HG03039 (cell line): ENCODE measurements around the gene ERBIN.
"Not testable (repeated sequence)": the region's sequence is repeated elsewhere in the genome, so short reads cannot be mapped to it uniquely, and the experiment has no call there.

Source experiments
- ATAC-seq: cut with Tn5 transposase; IDR thresholded peaks from one replicate; pipeline ENCODE4 v1.9.1; 2021; ENCODE audit warnings: mild to moderate bottlenecking, moderate library complexity; ENCODE audit not compliant: unreplicated experiment

Gene ERBIN

DNA sequence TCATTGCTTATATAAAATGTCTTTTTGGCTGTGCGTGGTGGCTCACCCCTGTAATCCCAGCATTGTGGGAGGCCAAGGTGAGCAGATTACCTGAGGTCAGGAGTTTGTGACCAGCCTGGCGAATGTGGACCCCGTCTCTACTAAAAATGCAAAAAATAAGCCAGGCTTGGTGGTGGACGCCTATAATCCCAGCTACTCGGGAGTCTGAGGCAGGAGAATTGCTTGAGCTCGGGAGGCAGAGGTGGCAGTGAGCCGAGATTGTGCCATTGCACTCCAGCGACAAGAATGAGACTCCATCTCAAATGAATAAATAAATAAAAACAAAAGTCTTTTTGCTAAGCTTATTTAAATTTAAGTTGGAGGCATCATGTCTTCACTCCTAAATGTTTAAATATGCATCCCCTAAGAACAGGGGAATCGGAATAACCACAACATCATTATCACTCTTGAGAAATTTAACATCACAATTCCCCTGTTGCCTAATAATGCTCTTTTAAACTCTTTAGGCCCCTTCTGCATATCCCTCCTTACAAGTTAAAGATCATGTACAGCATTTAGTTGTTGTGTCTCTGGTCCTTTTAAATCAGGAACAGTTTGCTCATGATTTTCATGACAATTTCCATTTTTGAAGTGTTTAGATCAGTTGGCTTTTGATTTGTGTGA lies 72.8 kb downstream of the ERBIN start:
- no peak for ATAC-seq

GRCh38 chr5:66001952-66002351 lies 75.6 kb downstream of the ERBIN start:
- no peak for ATAC-seq

DNA sequence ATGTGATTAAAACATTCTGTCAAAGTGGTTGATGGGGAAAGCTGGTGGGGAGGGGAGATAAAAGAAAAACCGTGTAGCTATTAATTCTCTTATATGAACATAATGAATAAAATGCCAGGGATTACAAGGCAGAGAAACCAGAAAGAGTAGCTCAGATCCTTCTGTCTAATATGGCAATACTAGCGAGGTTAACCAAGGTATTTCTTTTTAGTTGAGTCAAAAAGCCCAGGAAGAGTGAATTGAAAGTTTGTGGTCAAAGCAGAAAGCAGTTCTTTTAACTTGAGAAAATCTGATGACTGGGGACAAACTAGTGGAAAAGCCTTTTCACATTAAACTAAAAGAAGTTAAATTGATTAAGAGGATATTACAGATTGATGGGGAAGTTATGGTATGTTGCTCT lies 76.0 kb downstream of the ERBIN start:
- ATAC-seq = no peak

DNA sequence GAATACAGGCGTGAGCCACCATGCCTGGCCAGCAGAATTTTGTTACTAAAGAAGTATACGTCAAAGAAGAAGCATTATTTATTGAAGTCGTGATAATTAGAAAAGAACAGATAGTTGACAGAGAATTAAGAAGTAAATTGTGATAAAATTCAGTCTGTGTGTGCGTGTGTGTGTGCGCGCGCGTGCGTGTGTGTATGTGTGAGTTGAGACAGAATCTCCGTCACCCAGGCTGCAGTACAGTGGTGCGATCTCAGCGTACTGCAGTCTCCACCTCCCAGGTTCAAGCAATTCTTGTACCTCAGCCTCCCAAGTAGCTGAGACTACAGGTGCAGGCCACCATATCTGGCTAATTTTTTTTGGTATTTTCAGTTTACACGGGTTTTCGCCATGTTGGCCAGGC lies 77.8 kb downstream of the ERBIN start:
- no peak for ATAC-seq

DNA sequence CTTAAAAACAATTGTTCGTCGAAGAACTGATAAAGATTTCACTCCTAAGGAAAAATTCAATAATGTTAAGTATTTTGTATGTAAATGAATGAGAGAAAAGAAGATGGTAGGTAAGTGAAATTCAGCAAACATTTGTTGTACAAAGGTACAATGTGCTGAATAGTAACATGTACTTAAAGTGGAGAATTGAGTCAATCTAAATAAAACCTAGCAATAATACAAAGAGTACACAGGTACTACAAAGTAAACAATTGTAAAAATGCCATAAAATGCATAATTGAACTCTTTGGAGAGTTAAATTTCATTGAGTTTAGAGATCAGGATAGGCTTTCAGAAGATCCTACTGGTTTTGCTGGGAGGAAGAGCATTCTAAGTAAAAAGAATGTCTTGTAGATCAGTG lies 82.9 kb downstream of the ERBIN start:
- no peak for ATAC-seq

GRCh38 chr5:66010476-66010875 lies 84.1 kb downstream of the ERBIN start:
- no peak for ATAC-seq

DNA sequence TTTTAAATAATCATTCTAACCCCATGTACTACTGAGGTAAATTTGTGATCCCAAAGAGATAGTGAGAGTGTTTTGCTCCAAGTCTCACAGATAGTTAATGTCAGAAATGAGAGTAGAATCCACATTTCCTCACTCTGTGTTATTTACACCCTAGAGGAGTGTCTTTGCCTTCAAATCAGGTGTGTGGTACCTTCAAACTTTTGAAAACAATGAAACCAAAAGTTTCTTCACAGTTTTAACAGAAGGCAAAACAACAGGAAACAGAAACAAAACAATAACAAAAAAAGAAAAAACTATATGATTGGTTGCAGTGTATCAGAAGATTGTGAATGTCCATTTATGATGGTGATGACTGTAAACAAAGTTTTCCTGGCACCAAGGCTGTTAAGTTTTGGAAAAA lies 85.9 kb downstream of the ERBIN start:
- ATAC-seq = no peak

DNA sequence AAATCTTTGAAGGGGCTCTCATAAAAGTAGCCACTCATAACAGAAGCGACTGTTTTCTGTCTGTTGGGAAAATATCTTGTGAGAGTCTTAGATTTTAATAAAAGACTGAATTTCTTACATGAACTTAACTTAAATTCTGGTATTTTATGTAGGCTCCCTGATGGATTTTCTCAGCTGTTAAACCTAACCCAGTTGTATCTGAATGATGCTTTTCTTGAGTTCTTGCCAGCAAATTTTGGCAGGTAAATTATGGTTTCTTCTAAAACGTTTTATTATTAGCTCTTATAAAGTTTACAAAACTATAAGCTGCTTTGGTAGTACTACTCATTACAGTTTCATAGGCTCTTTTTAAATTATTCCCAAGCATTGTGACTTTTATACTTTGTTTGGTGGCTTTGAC lies 87.0 kb downstream of the ERBIN start:
- no peak for ATAC-seq

GRCh38 chr5:66013906-66014305 lies 87.5 kb downstream of the ERBIN start:
- no peak for ATAC-seq

GRCh38 chr5:66015196-66015960 lies 89.0 kb downstream of the ERBIN start:
- no peak for ATAC-seq

- ATAC-seq = no peak
These were observed 95.2 kb downstream of the ERBIN start for GRCh38 chr5:66021585-66021984.

DNA sequence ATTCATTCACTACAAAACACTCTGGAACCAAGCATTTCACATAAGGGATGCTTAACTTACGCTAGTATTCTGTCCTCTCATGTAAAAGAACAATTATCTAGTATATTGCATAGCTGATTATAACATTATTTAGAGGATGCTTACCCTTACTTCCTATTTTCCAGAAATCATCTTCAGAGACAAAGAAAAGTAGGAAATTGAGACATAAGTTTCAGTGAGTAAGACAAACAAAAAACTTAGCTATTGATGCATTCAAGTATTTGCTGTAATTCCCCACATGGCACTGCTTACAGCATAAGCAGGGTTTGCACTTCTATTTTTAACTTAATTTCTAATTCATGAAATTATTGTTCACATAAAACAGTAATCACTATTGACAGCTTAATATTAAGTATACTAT lies 112.9 kb downstream of the ERBIN start:
- no peak for ATAC-seq

DNA sequence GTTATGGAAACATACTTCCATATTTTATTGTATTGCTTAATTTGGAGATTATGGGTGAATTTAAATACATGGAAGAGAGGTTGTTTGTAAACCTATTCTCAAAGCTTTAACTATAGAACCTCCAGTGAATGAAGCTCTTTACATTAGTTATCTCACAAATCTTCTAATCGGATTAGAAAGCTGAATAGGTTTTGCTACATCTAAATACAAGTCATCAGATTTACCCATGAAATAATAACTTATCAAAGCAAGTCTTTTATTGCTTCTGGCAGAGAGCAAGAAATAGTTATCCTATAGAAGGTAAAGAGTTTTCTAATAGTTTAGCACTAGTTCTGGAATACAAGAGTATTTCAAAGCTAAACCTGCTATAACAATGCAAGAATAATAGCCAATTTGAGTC lies 113.3 kb downstream of the ERBIN start:
- ATAC-seq = no peak

DNA sequence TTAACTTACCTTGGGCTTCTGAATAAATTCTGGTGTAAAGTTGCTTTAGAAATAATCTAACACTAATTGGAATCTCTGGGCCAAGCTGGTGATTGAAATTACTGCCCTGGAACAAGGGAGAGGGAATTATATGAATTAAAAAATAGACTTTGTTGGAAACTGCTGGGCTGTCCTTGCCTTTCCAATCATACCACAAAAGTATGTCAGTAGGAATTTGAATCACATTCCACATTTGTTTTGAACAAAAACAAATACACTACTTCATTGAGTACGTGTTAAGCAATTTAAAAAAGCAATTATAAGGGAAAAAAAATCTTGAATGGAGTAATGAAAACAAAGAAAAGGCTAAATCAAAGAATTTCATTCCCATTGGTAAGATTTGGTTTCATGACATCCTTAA lies 115.3 kb downstream of the ERBIN start:
- no peak for ATAC-seq

- ATAC-seq = no peak
These were observed 130.9 kb downstream of the ERBIN start for GRCh38 chr5:66057239-66057638.

- ATAC-seq = not testable (repeated sequence)
These were observed 134.9 kb downstream of the ERBIN start for GRCh38 chr5:66061320-66061719.

DNA sequence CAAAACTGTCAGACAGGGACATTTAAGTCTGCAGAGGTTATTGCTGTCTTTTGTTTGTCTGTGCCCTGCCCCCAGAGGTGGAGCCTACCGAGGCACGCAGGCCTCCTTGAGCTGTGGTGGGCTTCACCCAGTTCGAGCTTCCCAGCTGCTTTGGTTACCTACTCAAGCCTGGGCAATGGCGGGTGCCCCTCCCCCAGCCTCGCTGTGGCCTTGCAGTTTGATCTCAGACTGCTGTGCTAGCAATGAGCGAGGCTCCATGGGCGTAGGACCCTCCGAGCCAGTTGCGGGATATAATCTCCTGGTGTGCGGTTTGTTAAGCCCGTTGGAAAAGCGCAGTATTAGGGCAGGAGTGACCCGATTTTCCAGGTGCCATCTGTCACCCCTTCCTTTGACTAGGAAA lies 136.7 kb downstream of the ERBIN start:
- not testable (repeated sequence) for ATAC-seq

- no peak for ATAC-seq
These were observed 140.5 kb downstream of the ERBIN start for GRCh38 chr5:66066826-66067225.

- no peak for ATAC-seq
These were observed 145.7 kb downstream of the ERBIN start for GRCh38 chr5:66072031-66072430.

DNA sequence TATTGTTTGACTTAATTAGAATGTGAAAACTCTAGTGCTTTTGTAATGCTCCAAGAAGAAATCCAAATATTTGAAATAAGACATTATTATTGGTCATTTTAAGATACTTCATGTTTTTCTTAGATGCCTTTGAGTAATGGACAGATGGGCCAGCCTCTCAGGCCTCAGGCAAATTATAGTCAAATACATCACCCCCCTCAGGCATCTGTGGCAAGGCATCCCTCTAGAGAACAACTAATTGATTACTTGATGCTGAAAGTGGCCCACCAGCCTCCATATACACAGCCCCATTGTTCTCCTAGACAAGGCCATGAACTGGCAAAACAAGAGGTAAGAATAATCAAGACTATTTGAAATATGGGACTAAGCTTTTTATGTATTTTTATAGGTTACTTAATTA lies 148.5 kb downstream of the ERBIN start:
- ATAC-seq = no peak

DNA sequence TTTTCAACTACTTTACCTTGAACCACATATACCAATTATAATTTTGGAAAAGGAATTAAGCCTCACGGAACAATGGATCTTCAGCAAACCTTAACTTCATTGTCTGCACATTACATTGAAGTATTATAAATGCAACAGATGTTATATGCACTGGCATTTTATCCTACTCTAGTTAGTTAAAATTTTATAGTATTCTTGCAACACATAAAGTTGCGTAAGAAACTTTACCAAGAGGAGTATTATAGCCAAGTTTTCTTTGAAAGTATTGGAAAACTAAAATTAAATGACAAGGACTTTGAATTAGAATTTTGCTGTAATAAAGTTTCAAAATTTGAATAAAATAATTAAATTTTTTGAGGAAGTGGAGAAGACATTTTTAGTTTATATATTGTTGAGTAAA lies 154.3 kb downstream of the ERBIN start:
- no peak for ATAC-seq

GRCh38 chr5:66089384-66089783 lies 163.0 kb downstream of the ERBIN start:
- ATAC-seq = no peak

DNA sequence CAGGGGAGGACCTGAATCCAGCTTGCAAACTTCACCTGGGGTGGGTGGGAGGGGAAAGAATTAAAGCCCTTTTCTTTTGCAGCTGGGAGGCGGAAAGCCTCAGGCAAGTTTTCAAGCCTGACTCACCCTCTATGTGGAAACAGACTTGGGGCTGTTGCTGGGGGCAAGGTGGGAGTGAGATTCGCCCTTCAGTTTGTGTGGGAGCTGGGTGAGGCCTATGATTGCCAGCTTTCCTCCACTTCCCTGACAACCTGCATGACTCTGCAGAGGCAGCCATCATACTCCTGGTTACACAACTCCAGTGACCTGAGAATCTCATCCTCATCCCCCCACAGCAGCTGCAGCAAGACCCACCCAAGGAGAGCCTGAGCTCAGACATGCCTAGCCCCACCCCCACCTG lies 174.5 kb downstream of the ERBIN start:
- no peak for ATAC-seq
